GM21381 (cell line): ENCODE measurements around the gene CAVIN3.
"Not testable (repeated sequence)": the region's sequence is repeated elsewhere in the genome, so short reads cannot be mapped to it uniquely, and the experiment has no call there.

ENCODE experiments used
- ATAC-seq: cut with Tn5 transposase; IDR thresholded peaks from one replicate; pipeline ENCODE4 v1.9.1; 2021; ENCODE audit warnings: mild to moderate bottlenecking, moderate library complexity; ENCODE audit not compliant: unreplicated experiment

The CAVIN3 gene

DNA sequence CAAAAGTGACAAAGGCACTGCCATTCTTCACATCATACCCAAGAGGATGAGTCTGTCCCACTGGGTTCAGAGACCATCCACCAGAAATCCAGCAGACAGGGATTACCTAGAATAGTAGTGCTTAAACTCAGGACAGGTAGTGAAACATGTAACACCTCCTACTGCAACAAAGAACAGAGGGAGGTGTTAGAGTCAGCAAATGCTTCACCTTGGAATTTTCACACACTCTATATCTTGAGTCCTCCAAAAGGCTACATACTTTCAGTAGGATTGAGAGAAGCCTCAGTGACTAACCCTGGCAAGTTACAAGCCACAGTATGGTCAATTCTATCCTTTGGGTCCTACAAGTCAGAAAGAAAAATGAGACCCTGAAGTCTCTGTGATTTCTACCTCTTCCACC lies 6.0 kb upstream of the CAVIN3 start:
- no peak for ATAC-seq

DNA sequence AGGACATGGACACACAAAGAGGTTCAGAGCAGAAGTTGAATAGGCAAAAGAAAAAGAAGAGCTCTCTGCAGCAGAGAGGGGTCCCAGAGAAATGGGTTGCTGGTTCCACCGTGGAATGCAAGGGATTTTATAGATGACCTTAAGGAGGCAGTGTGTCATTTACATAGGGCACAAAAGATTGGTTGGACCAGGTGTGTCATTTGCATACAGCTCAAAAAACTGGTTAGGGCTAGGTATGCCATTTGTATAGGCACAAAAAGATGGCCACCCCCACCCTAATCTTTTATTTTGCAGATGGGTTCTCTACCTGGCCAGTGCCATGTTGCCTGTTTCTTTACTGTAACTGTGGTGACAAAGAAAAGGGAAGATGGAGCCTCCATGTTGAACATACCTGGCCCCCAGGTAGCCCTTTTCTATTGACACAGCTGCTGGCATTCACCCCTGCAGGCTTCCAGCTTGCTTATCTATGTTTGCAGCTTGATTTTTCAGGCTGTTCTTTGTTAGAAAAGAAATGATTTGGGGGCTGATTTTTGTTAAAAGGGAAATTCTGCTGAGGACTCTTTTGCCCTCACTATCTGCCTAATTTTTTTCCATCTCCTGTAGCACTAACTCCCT lies 3.1 kb upstream of the CAVIN3 start:
- no peak for ATAC-seq

DNA sequence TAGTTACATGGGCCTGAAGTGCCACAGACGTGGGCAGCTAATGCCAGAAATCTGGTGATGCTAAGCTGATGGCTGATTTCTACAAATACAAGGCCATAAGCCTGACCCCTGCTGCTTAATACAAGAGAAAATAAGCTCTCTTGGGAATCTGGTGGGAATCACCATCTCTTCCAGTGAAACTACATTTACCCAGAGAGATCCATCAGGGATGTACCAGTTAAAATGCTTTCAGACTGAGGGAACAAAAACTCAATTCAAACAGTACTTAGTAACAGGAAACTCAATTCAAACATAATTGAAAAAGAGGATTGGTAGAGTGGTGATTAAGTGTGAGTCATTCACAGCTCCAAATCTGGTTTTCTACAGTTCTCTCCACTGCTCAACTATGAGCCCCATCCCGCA lies 1.7 kb upstream of the CAVIN3 start:
- ATAC-seq: no peak

DNA sequence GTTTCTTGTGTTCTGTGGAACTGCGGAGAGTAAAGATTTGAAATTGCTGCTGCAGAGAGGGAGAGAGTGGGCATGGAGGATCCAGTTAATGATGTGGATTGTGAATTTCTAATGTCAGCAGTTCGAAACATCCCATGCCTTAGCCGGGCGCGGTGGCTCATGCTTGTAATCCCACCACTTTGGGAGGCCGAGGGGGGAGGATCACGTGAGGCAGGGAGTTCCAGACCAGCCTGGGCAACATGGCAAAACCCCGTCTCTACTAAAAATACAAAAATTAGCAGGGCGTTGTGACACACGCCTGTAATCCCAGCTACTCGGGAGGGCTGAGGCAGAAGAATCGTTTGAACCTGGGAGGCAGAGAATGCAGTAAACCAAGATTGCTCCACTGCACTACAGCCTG lies 1.1 kb upstream of the CAVIN3 start:
- no peak for ATAC-seq

DNA sequence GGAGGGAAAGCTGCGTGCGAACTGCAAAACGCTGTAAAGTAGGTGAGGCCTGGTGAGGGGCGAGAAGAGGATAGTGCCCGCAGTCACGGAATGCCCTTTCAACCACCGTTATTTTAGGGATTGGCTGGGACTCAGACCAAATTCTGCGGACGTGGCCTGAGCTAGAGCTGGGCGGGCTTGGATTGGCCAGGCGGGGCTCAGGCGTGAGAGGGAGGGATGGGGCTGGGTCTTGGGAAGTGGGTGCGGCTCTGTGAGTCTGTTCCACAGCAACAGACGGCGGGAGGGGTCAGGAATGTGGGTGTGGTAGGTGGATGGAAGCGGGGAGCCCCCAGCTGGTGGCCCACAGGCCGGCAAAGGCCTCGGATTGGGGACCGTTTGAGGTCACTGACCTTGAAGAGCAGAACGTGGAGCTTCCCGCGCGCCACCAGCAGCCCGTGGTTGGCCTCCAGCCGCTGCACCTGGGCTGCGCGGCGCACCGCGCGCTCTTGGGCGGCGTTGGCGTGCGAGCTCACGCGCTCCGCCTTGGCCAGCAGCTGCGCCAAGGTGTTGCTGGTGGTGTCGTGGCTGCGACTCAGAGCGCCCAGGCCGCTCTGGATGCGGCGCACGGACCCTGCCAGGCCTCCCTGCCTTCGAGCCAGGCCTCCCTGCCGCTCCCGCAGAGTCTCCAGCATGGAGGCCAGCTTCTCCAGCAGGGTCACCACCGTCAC lies 444 bp downstream of the CAVIN3 start:
- ATAC-seq: peak; percentile 41

DNA sequence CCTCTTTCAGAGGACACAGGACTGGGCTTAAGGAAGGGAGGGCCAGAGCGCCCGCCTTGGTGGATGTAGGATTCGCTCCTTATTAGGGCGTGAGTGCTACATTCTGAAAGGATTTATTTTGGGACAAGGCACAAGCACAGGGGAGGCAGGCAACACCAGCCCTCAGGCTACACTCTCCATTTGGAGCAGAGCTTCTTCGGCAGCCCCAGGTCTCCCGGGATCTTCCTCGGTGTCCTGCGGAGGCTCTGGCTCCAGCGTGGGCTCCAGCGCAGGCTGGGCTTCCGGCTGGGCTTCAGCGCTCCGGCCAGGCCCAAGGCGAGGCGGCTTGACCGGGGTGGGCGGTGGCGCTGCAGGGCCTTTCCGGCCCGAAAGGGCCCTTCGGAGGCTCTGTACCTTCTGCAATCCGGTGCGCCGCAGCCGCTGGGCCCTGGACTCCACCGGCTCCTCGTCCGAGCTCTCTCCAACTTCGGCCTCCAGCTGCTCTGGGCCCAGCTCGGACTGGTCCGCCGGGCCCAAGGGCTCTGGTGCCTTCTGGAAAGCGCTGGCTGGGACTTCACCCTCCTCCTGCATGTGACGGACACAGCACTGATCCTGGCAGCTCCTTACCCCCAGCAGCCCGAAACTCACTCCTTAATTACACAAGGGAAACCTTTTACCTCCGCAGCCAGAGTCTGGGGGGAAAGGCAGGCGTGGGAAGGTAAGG lies 1.1 kb downstream of the CAVIN3 start:
- ATAC-seq: no peak

DNA sequence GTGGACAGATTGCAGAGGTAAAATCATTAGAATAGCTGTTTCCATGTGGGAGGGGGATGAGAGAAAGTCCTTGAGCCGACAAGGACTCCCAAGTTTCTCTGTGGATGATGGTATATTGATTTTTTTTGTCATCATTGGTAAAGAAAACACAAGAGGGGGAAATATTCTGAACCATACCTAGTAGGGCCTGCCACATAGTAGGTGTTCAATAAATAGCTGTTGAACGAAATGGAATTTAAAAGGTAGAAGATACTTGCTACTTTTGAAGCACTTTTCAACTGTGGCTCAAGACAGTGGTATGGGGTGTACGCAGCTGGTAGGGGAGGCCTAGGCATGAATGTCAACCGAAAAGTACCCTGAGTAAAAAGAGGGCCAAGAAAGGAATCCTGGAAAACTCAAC lies 2.1 kb downstream of the CAVIN3 start:
- no peak for ATAC-seq

DNA sequence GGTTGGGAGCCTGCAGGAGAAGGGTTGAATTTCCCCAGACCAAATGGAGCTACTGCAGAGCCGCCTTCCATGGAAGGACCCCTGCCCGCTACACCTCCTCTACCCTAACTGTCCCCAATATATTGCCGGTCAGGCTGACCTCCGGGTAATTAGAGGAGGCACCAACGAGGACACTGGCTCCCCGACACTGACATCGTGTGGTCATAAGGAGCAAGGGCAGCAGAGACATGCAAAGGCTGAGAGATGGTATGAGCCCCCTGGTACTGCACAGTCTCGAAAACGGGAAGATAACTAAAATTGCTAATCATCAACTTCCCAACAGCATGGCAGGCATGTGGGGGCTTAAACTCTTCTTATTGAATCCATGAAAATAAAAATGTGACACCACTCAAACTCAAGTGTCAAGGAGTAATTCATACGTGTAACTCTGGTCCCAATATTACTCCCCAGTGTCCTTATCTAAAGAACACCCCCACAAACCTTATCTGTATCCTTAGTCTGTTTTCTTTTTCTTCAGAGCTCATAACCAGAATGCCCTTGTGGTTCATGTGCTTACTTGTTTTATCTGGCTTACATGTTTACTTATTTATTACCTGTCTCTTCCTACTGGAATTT lies 4.4 kb downstream of the CAVIN3 start:
- ATAC-seq: peak; percentile 53

DNA sequence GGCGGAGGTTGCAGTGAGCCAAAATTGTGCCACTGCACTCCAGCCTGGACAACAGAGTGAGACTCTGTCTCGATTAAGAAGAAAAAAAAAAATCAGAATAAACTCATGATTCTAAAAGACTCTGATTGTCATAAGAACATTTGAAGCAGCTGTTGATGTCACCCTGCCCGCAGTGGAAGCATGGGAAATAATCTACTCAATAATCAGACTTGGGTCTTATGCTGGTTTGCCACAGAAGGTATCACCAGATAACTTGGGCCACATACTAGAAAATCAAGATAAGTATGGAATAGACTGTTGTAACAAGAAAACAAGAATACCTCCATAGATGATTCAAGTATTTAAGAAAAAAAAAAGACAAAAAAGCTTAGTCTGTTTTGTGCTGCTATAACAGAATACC lies 8.2 kb downstream of the CAVIN3 start:
- ATAC-seq: no peak

DNA sequence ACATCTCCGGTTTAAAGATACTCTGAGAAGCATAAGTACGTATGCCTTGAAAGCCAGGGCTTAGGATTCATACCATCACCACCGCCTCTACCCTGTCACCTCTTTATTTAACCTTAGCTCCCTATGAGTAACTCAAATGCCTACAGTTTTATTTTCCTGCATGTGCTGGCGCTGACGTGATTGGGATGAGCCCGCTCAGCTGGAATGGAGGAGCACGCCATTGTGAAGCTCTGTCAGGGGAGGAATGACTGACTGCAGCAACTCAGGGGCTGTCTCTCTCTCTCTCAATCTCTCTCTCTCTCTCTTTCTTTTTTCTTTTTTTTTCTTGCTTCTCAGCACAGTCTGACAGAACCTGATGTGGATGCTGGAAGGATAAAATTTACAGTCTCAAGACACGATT lies 12.4 kb downstream of the CAVIN3 start:
- no peak for ATAC-seq

DNA sequence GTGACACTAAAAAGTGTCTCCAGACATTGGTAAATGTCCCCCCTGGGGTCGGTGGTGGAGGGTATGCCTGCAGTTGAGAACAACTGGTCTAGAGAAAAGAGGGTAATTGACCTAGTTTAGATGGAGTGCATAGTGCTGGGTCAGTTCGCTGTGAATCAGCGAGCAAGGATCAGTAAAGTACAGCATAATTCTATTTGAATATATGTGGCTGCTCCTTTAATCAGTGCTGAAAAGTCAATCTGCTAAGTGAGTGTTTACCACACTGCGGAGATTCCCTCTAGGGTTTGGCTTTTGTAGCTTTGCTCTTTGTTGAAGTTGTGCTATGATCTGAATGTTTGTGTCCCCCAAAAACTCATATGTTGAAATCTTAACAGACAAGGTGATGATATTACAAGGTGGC lies 15.0 kb downstream of the CAVIN3 start:
- ATAC-seq: no peak

DNA sequence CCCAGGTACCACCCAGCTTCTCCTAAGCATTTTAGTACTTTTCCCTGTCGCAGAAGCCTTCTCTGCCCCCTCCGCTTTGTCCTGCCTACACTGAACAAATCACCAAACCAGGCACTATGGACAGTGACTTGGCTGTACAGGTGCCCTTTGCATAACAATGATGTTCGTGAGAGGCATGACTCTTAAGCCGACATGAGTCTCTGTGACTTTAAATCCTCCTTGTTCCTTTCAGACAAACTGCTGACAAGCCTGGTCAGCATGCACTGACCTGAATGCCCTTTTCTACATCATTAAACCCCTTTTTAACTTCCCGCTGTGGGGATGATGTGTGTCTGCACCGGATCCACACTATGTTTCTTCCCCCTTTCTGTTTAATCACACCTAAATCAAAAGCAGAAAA lies 16.6 kb downstream of the CAVIN3 start:
- no peak for ATAC-seq

DNA sequence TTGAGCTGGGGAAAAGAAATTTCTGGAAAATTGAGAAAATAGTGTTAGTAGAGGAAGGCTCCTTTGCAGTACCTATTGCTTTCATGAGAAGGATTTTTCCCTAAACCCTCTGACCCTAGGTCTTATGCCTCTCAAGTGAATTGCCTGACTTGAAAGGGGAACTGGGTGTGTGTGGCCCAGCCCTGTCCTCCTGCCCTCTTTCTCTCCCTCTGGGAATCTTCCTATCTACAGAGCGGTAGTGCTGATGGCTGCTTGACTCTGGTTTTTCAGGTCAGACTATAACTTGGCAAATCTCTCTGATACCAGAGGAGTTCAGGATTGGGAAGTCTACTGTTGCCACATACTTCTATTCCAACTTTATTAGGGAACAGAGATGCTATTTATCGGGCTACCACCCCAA lies 19.2 kb downstream of the CAVIN3 start:
- no peak for ATAC-seq

DNA sequence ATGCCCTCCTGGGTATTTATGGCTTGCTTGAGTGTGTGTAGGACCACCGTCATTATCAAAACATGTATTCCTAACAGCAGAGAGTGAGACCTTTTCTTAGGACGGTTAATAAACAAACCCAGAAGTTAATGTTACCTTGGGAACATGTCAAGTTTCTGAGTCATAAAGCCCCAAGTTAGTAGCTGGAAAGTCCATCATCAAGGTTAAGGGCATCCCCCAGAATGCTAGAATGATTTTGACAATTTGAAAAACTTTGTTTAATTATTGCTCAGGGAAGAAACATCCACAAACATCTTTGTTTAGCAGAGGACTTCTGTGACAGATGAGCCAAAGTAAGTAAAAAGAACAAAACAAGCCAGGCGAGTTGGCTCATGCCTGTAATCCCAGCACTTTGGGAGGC lies 20.0 kb downstream of the CAVIN3 start:
- no peak for ATAC-seq

DNA sequence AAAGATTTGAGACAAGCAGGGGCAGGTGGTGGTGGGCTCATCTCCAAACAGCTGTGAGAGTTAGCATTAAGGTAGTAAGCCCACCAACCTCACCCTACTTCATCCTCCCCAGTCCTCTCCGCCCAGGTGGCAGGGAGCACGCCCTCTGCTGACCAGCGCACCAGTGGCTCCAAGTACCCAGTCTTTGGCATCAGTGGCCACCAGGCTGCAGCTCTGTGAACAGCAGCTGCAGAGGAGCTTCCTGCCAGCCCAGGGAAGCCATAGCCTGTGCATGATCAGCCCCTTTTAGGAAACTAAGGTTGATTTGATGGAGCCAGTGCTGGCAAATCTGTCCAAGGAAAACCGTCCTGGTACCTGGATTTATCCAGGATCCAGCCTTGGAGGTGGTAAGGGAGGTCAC lies 21.7 kb downstream of the CAVIN3 start:
- no peak for ATAC-seq

DNA sequence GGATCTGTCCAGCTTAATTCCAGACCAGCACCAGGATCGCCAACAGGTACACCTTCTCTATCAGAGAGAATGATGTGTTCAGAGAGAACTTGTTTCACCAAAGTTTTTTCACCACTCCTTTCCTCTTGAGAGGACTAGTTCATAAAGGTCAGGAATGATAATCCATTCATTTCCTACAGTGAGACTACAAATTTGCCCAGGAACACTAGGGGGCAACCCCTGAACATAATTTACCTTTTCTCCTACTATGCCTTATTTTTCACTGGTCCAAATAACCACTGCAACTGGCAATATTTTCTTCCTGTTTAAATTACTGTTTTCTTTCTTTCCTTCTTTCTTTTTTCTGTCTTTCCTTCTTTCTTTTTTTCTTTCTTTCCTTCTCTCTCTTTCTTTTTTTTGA lies 22.5 kb downstream of the CAVIN3 start:
- ATAC-seq: no peak

DNA sequence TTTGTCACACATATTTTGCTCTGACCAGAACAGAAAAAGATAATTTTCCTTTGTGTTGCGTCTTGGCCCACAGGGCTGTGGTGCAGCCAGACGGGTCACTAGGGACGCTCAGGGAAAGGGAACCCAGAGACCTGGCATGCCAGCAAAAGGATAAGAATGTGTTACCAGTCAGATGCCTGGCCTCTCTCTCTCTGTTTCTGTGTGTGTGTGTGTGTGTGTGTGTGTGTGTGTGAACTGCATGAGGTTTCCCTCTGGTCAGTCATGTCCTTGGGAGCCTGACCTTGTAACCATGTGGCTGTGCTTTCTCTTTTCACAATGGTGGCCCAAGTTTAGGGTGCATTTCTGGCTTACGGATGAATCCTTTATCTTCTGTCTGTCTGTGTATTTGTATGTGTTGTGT lies 35.3 kb downstream of the CAVIN3 start:
- ATAC-seq: no peak

DNA sequence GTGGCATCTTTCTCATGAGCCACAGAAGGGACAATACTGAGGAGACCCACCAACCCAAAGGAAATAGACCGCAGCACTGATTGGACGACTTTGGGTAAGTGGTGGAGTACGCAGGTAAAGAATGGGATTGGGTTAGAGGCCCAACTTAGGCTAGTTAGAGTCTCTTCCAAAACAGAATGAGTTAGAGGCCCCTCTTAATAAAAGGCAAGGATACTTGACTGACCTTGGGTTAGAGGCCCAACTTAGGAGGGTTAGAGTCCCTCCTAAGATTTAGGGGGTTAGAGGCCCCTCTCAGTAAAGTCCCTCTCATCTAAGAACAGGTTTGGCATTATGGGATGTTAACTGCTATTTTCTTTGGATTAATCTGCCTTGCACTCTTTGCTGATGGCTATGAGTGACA lies 36.1 kb downstream of the CAVIN3 start:
- no peak for ATAC-seq

DNA sequence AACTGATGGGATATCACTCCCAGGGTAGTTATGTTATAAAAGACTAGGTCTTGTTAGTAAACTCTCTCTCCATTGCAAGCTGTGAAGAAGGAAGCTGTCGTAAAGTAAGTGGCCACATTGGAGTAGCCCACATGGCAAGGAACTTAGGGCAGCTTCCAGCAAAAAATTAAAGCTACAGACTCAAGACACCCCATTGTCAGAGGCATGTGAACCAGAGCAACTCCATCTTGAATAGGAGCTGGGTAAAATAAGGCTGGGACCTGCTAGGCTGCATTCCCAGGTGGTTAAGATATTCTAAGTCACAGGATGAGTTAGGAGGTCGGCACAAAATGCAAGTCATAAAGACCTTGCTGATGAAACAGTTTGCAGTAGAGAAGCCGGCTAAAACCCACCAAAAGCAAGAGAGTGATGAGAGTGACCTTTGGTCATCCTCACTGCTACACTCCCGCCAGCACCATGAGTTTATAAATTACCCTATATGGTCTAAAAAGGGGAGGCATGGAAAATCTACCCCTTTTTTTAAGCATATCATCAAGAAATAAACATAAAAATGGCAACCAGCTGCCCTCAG lies 36.8 kb downstream of the CAVIN3 start:
- no peak for ATAC-seq

DNA sequence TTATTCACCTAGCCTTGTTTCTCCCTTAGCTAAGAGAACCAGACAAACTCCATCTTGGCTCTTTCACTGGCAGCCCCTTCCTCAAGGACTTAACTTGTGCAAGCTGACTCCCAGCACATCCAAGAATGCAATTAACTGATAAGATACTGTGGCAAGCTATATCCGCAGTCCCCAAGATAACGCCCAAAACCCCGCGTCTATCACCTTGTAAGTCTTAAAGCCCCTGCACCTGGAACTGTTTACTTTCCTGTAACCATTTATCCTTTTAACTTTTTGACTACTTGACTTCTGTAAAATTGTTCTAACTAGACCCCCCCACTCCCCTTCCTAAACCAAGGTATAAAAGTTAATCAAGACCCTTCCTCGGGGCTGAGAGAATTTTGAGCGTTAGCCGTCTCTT lies 39.5 kb downstream of the CAVIN3 start:
- ATAC-seq: not testable (repeated sequence)

DNA sequence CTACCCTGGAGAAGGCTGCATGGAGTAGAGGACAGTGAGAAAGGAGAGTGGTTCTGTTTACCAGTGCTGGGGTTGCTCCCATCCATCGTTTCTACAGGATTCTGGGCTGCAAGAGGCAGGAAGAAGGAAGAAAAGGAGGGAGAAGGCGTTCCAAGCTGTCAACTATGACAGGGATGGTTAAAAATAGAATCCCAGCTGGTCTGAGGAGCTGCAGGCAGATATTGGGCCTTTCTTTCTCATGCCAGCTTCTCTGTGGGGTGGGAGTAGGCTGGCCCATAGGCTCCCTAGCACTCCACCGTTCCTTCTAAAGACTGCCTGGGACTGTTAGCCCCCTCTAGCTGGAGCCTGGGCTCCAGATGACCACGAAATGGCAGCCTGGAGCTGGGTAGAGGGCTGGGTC lies 47.1 kb downstream of the CAVIN3 start:
- ATAC-seq: no peak

DNA sequence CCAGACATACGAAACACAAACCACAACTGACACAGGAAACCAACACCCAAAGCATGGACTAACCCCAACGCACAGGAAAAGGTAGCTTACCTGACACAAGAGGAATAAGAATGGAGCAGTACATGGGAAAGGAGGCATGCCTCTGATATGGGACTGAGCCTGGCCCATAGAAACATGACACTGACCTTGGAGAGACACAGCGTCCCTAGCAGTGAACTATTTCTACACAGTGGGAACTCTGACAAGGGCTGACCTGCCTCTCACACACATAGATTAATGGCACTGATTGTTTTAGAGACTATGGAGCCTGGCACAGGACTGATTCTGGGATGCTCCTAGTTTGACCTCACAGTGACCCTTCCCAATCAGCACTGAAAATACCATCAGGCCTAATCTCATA lies 48.7 kb downstream of the CAVIN3 start:
- ATAC-seq: no peak
